A673 (cell line): ENCODE results near the gene SEMA4A. TPM values are rescaled to one million over a fixed set of nuclear protein-coding genes. Genes with fewer than 3 reads are reported as not detected.
A peak's percentile ranks its signal among the peaks of the same experiment; 100 is the strongest.
"Not testable (repeated sequence)": the region's sequence is repeated elsewhere in the genome, so short reads cannot be mapped to it uniquely, and the experiment has no call there.

Source experiments
- BruUV-seq: library from RNA; stranded (reverse); fragments of 400-500 nt; replicated peaks from 2 replicates; lab custom pipeline; 2021; lab: Mats Ljungman, UMichigan
- CTCF ChIA-PET: fragments of 300-600 bp; sonication (Branson Sonifier 250); formaldehyde crosslinking; loops from one replicate; lab custom pipeline; 2022; ENCODE audit warnings: antibody characterized with exemption; lab: Charles Lee
- POLR2A ChIA-PET: fragments of 300-600 bp; sonication (Branson Sonifier 250); formaldehyde crosslinking; loops from one replicate; lab custom pipeline; 2022; ENCODE audit warnings: antibody characterized with exemption; ENCODE audit not compliant: low non-redundant PET; lab: Charles Lee
- DNase-seq: peaks from one replicate; pipeline ENCODE4 v3.0.0-alpha.2; 2015; ENCODE audit warnings: low spot score
- H3K27ac ChIP-seq: fragments of 200-600 bp; sonication (generic); 2 replicates; pipeline ENCODE4 v1.5.1; 2016; ENCODE audit warnings: mixed run types, low read depth, mild to moderate bottlenecking, mixed read lengths, antibody characterized with exemption, low read length; ENCODE audit not compliant: poor library complexity, severe bottlenecking
- H3K27me3 ChIP-seq: fragments of 200-600 bp; sonication (generic); replicated peaks from 2 replicates; pipeline ENCODE4 v1.6.1; 2017; ENCODE audit warnings: mixed run types, low read depth, mild to moderate bottlenecking, mixed read lengths, antibody characterized with exemption, low read length; ENCODE audit not compliant: insufficient read depth, poor library complexity
- H3K36me3 ChIP-seq: fragments of 200-600 bp; sonication (generic); 2 replicates; pipeline ENCODE4 v1.6.1; 2016; ENCODE audit warnings: mixed run types, mild to moderate bottlenecking, mixed read lengths, antibody characterized with exemption, low read length; ENCODE audit not compliant: insufficient read depth, poor library complexity, severe bottlenecking
- H3K4me1 ChIP-seq: fragments of 200-600 bp; sonication (generic); 2 replicates; pipeline ENCODE4 v1.6.1; 2017; ENCODE audit warnings: mixed run types, mild to moderate bottlenecking, mixed read lengths, antibody characterized with exemption, low read length; ENCODE audit not compliant: insufficient read depth, poor library complexity, severe bottlenecking
- H3K4me3 ChIP-seq: fragments of 200-600 bp; sonication (generic); 2 replicates; pipeline ENCODE4 v1.5.1; 2016; ENCODE audit warnings: low read depth, mixed run types, mild to moderate bottlenecking, mixed read lengths, low read length; ENCODE audit not compliant: poor library complexity, severe bottlenecking
- H3K9me3 ChIP-seq: fragments of 200-600 bp; sonication (generic); 2 replicates; pipeline ENCODE4 v1.6.1; 2016; ENCODE audit warnings: mixed run types, low read depth, mild to moderate bottlenecking, mixed read lengths, antibody characterized with exemption, low read length; ENCODE audit not compliant: poor library complexity, severe bottlenecking
- CTCF ChIP-seq: fragments of 300-800, 200-600 bp; sonication (generic); conservative IDR thresholded peaks from 2 replicates; pipeline ENCODE4 v1.5.1; 2017; ENCODE audit warnings: low read depth, mild to moderate bottlenecking, antibody characterized with exemption, low read length, moderate library complexity, mixed read lengths
- EZH2 ChIP-seq: fragments of 200-600 bp; sonication (generic); IDR thresholded peaks from 2 replicates; pipeline ENCODE4 v1.6.1; 2017; ENCODE audit warnings: borderline replicate concordance, low read depth, mild to moderate bottlenecking, mixed read lengths, antibody characterized with exemption, low read length; ENCODE audit not compliant: poor library complexity, severe bottlenecking
- intact Hi-C: fragments of 100-400 bp; cut with micrococcal nuclease; formaldehyde crosslinking; loops from one replicate; pipeline ENCODE4 v1.10.0; 2022; ENCODE audit not compliant: unreplicated experiment
- total RNA-seq: library from RNA; stranded (reverse); gene quantifications from 2 replicates; pipeline ENCODE4 v1.2.3, GENCODE V29; 2021

SEMA4A gene
- total RNA-seq, 1 experiment from 2014 or later = 0.77 TPM

- no peaks in the 10 kb centered on the region for H3K9me3 ChIP-seq
- ChIA-PET POLR2A (no interaction called here), CTCF (interaction anchor here (0.5 to 1.2 kb wide), 2 partner anchors 14 to 176 kb away, joined by 4 to 5 read pairs; no protein-coding TSS in a partner anchor)
- H3K27me3 ChIP-seq = no peaks in the 10 kb centered on the region
- intact Hi-C loops = no loop called here
- peak overlapping the region; percentile 74 for H3K27ac ChIP-seq
- peak; percentile 52 for DNase-seq
- H3K36me3 ChIP-seq = no peaks in the 10 kb centered on the region
- H3K4me3 ChIP-seq = peak overlapping the region; percentile 86
- BruUV-seq = no TSS peak
- no peak for TF ChIP-seq EZH2
- TF ChIP-seq CTCF = no peak
- H3K4me1 ChIP-seq = peaks cover 49% of the 10 kb centered on the region
Observed at GRCh38 chr1:156115514-156116374, 37.6 kb upstream of the SEMA4A start.

GRCh38 chr1:156116731-156117130 lies 36.7 kb upstream of the SEMA4A start:
- intact Hi-C loops, H3K36me3 ChIP-seq, DNase-seq, H3K27me3 ChIP-seq, H3K9me3 ChIP-seq, POLR2A ChIA-PET, BruUV-seq: not testable (repeated sequence)
- CTCF ChIA-PET = interaction anchor here (0.7 to 1.2 kb wide), 2 partner anchors 13 to 22 kb away, joined by 4 to 9 read pairs; no protein-coding TSS in a partner anchor
- peak overlapping the region; percentile 64 for H3K27ac ChIP-seq
- peaks cover 53% of the 10 kb centered on the region for H3K4me1 ChIP-seq
- peak overlapping the region; percentile 86 for H3K4me3 ChIP-seq

- Histone ChIP-seq H3K4me3 (no peak overlapping the region), H3K4me1 (peaks cover 57% of the 10 kb centered on the region), H3K27me3 (no peaks in the 10 kb centered on the region), H3K9me3 (no peaks in the 10 kb centered on the region), H3K36me3 (no peaks in the 10 kb centered on the region), H3K27ac (peak overlapping the region; percentile 66)
- no peak for DNase-seq
- ChIA-PET CTCF (interaction anchor here (0.6 to 1.5 kb wide), 3 partner anchors 20 to 23 kb away, joined by 3 to 9 read pairs (median 5); no protein-coding TSS in a partner anchor), POLR2A (no interaction called here)
- BruUV-seq = no TSS peak
- intact Hi-C loops = no loop called here
- no peak for TF ChIP-seq EZH2
- TF ChIP-seq CTCF = no peak
Observed at GRCh38 chr1:156117414-156118176, 35.8 kb upstream of the SEMA4A start.
